Hepatocyte (in vitro differentiated cells): ENCODE data around the gene KNTC1. TPM values are rescaled to one million over a fixed set of nuclear protein-coding genes. Genes with fewer than 3 reads are reported as not detected.

Source experiments
- DNase-seq: peaks from one replicate; pipeline ENCODE4 v3.0.0-alpha.2; 2016; ENCODE audit warnings: low spot score
- H2AFZ ChIP-seq: fragments of 200-600 bp; sonication (generic); 2 replicates; pipeline ENCODE4 v1.6.0; 2016; ENCODE audit warnings: antibody characterized with exemption, mild to moderate bottlenecking
- H3K27ac ChIP-seq: fragments of 200-600 bp; sonication (generic); 2 replicates; pipeline ENCODE4 v1.5.1; 2016; ENCODE audit warnings: mild to moderate bottlenecking
- H3K27me3 ChIP-seq: fragments of 200-600 bp; sonication (generic); 2 replicates; pipeline ENCODE4 v1.6.1; 2016
- H3K36me3 ChIP-seq: fragments of 200-600 bp; sonication (generic); replicated peaks from 2 replicates; pipeline ENCODE4 v1.5.1; 2016; ENCODE audit warnings: low read depth; ENCODE audit not compliant: insufficient read depth
- H3K4me1 ChIP-seq: fragments of 200-600 bp; sonication (generic); 2 replicates; pipeline ENCODE4 v1.5.1; 2016; ENCODE audit warnings: mild to moderate bottlenecking, moderate library complexity; ENCODE audit not compliant: insufficient read depth
- H3K4me2 ChIP-seq: fragments of 200-600 bp; sonication (generic); 2 replicates; pipeline ENCODE4 v1.6.0; 2016
- H3K4me3 ChIP-seq: fragments of 200-600 bp; sonication (generic); 2 replicates; pipeline ENCODE4 v1.5.1; 2016; ENCODE audit warnings: mild to moderate bottlenecking
- H3K79me2 ChIP-seq: fragments of 200-600 bp; sonication (generic); 2 replicates; pipeline ENCODE4 v1.6.0; 2017; ENCODE audit warnings: mild to moderate bottlenecking
- H3K9me2 ChIP-seq: fragments of 200-600 bp; sonication (generic); replicated peaks from 2 replicates; pipeline ENCODE4 v1.6.0; 2017; ENCODE audit warnings: mild to moderate bottlenecking; ENCODE audit not compliant: insufficient read depth
- H3K9me3 ChIP-seq: fragments of 200-600 bp; sonication (generic); 2 replicates; pipeline ENCODE4 v1.5.1; 2016; ENCODE audit warnings: low read depth, mild to moderate bottlenecking
- H4K20me1 ChIP-seq: fragments of 200-600 bp; sonication (generic); 2 replicates; pipeline ENCODE4 v1.6.0; 2016; ENCODE audit warnings: mild to moderate bottlenecking; ENCODE audit not compliant: insufficient read depth, poor library complexity, severe bottlenecking
- EZH2 ChIP-seq: fragments of 200-600 bp; sonication (generic); IDR thresholded peaks from 2 replicates; pipeline ENCODE4 v1.6.1; 2016; ENCODE audit warnings: antibody characterized with exemption, mild to moderate bottlenecking, borderline replicate concordance
- EZH2phosphoT487 ChIP-seq: fragments of 200-600 bp; sonication (generic); IDR thresholded peaks from one replicate; pipeline ENCODE4 v1.6.1; 2018; ENCODE audit warnings: antibody characterized with exemption, mild to moderate bottlenecking, low read depth, moderate library complexity; ENCODE audit not compliant: unreplicated experiment, severe bottlenecking
- WGBS: methylation state at CpG from one replicate; pipeline ENCODE4 v1.1.6; 2016; ENCODE audit warnings: low lambda C conversion rate; ENCODE audit errors: missing lambda C conversion rate; 5-methylcytosine and 5-hydroxymethylcytosine counted together
- polyA plus RNA-seq: library from polyadenylated mRNA; unstranded; fragments of >200 nt; fragmentation: Nextera tagmentation; extraction: Ambion mirVana; gene quantifications from 2 replicates; pipeline ENCODE4 v1.2.1, GENCODE V29; 2016
- total RNA-seq: library from RNA; depleted of rRNA; stranded (reverse); fragments of >200 nt; gene quantifications from 2 replicates; pipeline ENCODE4 v1.2.3, GENCODE V29; 2014
- TF ChIP-seq, protein P1 (sequence below): fragments of 200-600 bp; sonication (generic); IDR thresholded peaks from 2 replicates; pipeline ENCODE4 v1.5.1; 2016; ENCODE audit warnings: antibody characterized with exemption, mild to moderate bottlenecking; ENCODE audit not compliant: poor library complexity

Gene KNTC1
- total and polyA plus RNA-seq, 2 experiments from 2014 or later, result 5.8 to 18.1 TPM

DNA sequence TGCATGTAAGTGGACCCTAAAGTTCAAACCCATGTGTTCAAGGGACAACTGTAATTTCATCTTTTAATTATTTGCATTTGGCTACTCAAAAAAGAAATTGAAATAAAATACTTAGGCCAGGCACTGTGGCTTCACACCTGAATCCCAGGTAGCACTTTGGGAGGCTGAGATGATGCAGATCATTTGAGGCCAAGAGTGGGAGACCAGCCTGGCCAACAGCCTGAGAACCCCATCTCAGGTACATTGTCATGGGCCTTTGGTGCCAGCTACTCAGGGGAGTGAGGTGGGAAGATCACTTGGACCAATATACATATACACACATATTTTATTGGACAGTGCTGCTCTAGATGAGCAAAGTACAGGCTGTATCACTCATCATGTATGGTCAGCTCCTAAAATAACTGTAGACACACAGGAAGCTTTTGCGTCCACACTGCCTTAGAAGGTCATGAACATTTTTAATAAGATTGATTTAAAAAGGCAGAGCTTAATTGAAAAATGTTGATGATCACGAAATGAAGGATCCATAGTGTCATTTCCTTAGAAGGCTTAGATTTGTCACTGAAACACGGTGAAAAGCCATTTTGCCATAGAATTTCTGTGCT is 23.8 kb upstream of the KNTC1 start:
- peaks cover 18% of the 10 kb centered on the region for H4K20me1 ChIP-seq
- 96% methylated on average over 3 of the region's 3 CpGs for WGBS
- H3K9me2 ChIP-seq, result no peaks in the 10 kb centered on the region

DNA sequence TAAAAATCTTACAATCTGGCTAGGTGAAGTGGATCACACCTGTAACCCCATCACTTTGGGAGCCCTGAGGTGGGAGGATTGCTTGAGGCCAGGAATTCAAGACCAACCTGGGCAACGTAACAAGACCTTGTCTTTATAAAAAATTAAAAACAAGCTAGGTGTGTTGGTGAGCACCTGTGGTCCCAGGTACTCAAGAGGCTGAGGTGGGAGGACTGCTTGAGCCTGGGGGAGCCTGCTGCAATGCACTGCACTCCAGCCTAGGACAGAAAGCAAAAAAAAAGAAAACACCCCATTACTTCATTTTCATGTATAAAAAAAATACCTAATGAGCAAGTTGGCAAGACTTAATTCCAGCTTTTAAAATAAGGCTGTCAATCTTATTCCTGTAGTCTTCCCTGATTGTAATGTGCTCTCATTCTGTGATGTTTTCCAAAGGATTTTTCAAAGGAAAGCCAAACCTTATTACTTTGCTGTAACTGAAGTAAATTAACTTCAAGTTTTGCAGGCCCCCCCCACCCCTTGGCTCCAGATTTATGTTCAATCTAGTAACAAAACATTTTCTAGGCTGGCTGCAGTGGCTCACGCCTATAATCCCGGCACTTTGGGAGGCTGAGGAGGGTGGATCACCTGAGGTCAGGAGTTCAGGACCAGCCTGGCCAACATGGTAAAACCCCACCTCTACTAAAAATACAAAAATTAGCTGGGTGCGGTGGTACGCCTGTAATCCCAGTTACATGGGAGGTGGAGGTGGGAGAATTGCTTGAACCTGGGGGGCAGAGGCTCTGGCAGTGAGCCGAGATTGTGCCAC is 23.1 kb upstream of the KNTC1 start:
- H3K27ac ChIP-seq, result no peak overlapping the region
- H4K20me1 ChIP-seq, result peaks cover 20% of the 10 kb centered on the region
- TF ChIP-seq EZH2 (no peak), EZH2phosphoT487 (no peak)
- TF ChIP-seq, protein P1, sequence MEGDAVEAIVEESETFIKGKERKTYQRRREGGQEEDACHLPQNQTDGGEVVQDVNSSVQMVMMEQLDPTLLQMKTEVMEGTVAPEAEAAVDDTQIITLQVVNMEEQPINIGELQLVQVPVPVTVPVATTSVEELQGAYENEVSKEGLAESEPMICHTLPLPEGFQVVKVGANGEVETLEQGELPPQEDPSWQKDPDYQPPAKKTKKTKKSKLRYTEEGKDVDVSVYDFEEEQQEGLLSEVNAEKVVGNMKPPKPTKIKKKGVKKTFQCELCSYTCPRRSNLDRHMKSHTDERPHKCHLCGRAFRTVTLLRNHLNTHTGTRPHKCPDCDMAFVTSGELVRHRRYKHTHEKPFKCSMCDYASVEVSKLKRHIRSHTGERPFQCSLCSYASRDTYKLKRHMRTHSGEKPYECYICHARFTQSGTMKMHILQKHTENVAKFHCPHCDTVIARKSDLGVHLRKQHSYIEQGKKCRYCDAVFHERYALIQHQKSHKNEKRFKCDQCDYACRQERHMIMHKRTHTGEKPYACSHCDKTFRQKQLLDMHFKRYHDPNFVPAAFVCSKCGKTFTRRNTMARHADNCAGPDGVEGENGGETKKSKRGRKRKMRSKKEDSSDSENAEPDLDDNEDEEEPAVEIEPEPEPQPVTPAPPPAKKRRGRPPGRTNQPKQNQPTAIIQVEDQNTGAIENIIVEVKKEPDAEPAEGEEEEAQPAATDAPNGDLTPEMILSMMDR, result no peak
- H3K4me3 ChIP-seq, result no peak overlapping the region
- H3K27me3 ChIP-seq, result no peaks in the 10 kb centered on the region
- no peak for DNase-seq
- peaks cover 5% of the 10 kb centered on the region for H3K4me1 ChIP-seq
- no peak overlapping the region for H2AFZ ChIP-seq
- peaks cover 25% of the 10 kb centered on the region for H3K79me2 ChIP-seq
- no peaks in the 10 kb centered on the region for H3K9me3 ChIP-seq
- 87% methylated on average over 6 of the region's 6 CpGs for WGBS
- no peak overlapping the region for H3K4me2 ChIP-seq
- H3K36me3 ChIP-seq, result no peaks in the 10 kb centered on the region
- H3K9me2 ChIP-seq, result no peaks in the 10 kb centered on the region

More for the DNA sequence above, 23.8 kb upstream of the KNTC1 start:
- H3K4me2 ChIP-seq, result no peak overlapping the region
- H3K27ac ChIP-seq, result no peak overlapping the region
- no peak overlapping the region for H2AFZ ChIP-seq
- no peaks in the 10 kb centered on the region for H3K36me3 ChIP-seq
- no peaks in the 10 kb centered on the region for H3K9me3 ChIP-seq
- TF ChIP-seq EZH2, result no peak
- no peak for TF ChIP-seq EZH2phosphoT487
- TF ChIP-seq, protein P1, result no peak
- no peaks in the 10 kb centered on the region for H3K27me3 ChIP-seq
- H3K4me1 ChIP-seq, result peaks cover 12% of the 10 kb centered on the region
- DNase-seq, result no peak
- peaks cover 26% of the 10 kb centered on the region for H3K79me2 ChIP-seq
- no peak overlapping the region for H3K4me3 ChIP-seq

DNA sequence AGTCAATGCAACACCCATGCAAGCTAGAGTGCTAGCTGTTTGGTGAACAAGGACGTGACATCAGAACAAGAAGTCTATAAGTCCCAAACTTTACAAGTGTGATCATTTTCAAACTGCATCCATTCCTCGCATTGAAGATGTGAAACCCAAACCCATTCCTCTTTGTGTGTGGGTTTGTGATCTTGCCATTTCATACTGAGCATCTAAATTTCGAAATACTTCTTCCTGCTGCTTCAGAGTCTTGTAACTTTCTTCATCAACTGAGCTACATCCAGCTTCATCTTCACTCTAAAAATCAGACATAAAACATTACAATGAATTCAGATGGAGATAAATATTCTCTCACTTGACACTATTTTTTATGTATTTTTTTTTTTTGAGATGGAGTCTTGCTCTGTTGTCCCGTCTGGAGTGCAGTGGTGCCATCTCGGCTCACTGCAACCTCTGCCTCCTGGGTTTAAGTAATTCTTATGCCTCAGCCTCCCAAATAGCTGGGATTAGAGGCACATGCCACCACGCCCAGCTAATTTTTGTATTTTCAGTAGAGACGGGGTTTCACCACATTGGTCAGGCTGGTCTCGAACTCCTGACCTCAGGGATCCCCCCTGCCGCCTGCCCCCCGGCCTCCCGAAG is 21.5 kb upstream of the KNTC1 start:
- Histone ChIP-seq H3K4me2 (no peak overlapping the region), H3K27ac (no peak overlapping the region), H3K9me3 (no peaks in the 10 kb centered on the region), H3K79me2 (peaks cover 27% of the 10 kb centered on the region), H3K4me1 (no peaks in the 10 kb centered on the region), H3K4me3 (no peak overlapping the region), H3K9me2 (no peaks in the 10 kb centered on the region), H4K20me1 (peaks cover 25% of the 10 kb centered on the region), H2AFZ (no peak overlapping the region), H3K27me3 (no peaks in the 10 kb centered on the region), H3K36me3 (no peaks in the 10 kb centered on the region)
- WGBS, result 94% methylated on average over 11 of the region's 11 CpGs
- no peak for TF ChIP-seq EZH2phosphoT487
- TF ChIP-seq, protein P1, result no peak
- no peak for TF ChIP-seq EZH2
- no peak for DNase-seq
